Naive thymus-derived CD8-positive, alpha-beta T cell (primary cell): ENCODE data around the gene ZNF518A. TPM values are rescaled to one million over a fixed set of nuclear protein-coding genes. Genes with fewer than 3 reads are reported as not detected.

Experiments used
- ATAC-seq, 2 donors: fragments of 150-1000 bp; cut with Tn5 transposase in 1 of 2; sonication (Bioruptor Pico), chemical (Tn5 transposase) in 1 of 2; 1 replicate in 1 of 2; 2 replicates in 1 of 2; pipeline ENCODE4 v1.10.0; 2021; ENCODE audit warnings: mild to moderate bottlenecking in 2 of 2, moderate library complexity in 2 of 2
- POLR2A ChIA-PET: fragments of 350-600 bp; sonication (Branson Sonifier 250); formaldehyde crosslinking; loops from one replicate; lab custom pipeline; 2021; ENCODE audit warnings: antibody characterized with exemption; lab: Charles Lee
- DNase-seq, 10 donors: peaks; one replicate each; pipeline versions ENCODE4 v3.0.0 to v3.0.0-alpha.2; 2020 to 2022
- H3K27ac Mint-ChIP-seq, 10 donors: one replicate each; pipeline ENCODE4 v1.8.0; 2020 to 2022; ENCODE audit warnings: mild to moderate bottlenecking in 10 of 10, mixed read lengths in 10 of 10, moderate library complexity in 4 of 10, inconsistent platforms in 1 of 10
- H3K27me3 Mint-ChIP-seq, 5 donors: one replicate each; pipeline ENCODE4 v1.8.0; 2021 to 2022; ENCODE audit warnings: mixed read lengths in 5 of 5
- H3K36me3 Mint-ChIP-seq, 3 donors: one replicate each; pipeline ENCODE4 v1.8.0; 2020 to 2022; ENCODE audit warnings: mixed read lengths in 3 of 3, mild to moderate bottlenecking in 2 of 3, inconsistent platforms in 1 of 3
- H3K4me1 Mint-ChIP-seq, 4 donors: one replicate each; pipeline ENCODE4 v1.8.0; 2021 to 2022; ENCODE audit warnings: mixed read lengths in 4 of 4
- H3K4me3 Mint-ChIP-seq, 10 donors: one replicate each; pipeline ENCODE4 v1.8.0; 2020 to 2022; ENCODE audit warnings: mild to moderate bottlenecking in 10 of 10, mixed read lengths in 10 of 10, moderate library complexity in 6 of 10, inconsistent platforms in 1 of 10
- H3K9me3 Mint-ChIP-seq, 9 donors: one replicate each; pipeline ENCODE4 v1.8.0; 2020 to 2022; ENCODE audit warnings: mixed read lengths in 9 of 9, mild to moderate bottlenecking in 3 of 9, inconsistent platforms in 1 of 9, moderate library complexity in 1 of 9
- polyA plus RNA-seq, 3 donors: library from polyadenylated mRNA; unstranded; fragments of 300-500 nt; fragmentation: Illumina TruSeq; gene quantifications; one replicate each; pipeline ENCODE4 v1.2.3, GENCODE V29; 2021
- total RNA-seq, 8 experiments: library from RNA in 2 of 8; stranded (reverse) in 2 of 8; gene quantifications; one replicate each; pipeline ENCODE4 v1.2.3 and lab custom pipeline; 2021 to 2026

ZNF518A gene
- total and polyA plus RNA-seq, 5 experiments from 2014 or later = 7.6 to 26.0 (median 11.2) TPM

DNA sequence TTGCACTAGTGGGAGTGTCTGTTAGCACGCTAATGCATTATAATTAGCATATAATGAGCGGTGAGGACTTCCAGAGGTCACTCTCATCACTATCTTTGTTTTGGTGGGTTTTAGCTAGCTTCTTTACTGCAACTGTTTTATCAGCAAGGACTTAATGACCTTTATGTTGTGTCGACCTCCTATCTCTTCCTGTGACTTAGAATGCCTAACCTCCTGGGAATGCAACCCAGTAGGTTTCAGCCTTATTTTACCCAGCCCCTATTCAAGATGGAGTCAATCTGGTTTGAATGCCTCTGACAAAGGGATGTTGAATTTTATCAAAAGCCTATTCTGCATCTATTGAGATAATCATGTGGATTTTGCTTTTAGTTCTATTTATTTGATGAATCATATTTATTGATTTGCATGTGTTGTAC lies 22.5 kb upstream of the ZNF518A start:
- H3K27ac Mint-ChIP-seq = no peak overlapping the region
- no peak overlapping the region for H3K4me3 Mint-ChIP-seq
- H3K27me3 Mint-ChIP-seq = peaks cover 51 to 78% (median 59%) of the 10 kb centered on the region in 5 donors
- H3K4me1 Mint-ChIP-seq = no peaks in the 10 kb centered on the region
- H3K9me3 Mint-ChIP-seq = peaks cover 0 to 29% (median 14%) of the 10 kb centered on the region in 9 donors
- ATAC-seq = no peak
- POLR2A ChIA-PET = no interaction called here
- peaks cover 3 to 30% (median 21%) of the 10 kb centered on the region in 3 donors for H3K36me3 Mint-ChIP-seq
- DNase-seq = no peak

DNA sequence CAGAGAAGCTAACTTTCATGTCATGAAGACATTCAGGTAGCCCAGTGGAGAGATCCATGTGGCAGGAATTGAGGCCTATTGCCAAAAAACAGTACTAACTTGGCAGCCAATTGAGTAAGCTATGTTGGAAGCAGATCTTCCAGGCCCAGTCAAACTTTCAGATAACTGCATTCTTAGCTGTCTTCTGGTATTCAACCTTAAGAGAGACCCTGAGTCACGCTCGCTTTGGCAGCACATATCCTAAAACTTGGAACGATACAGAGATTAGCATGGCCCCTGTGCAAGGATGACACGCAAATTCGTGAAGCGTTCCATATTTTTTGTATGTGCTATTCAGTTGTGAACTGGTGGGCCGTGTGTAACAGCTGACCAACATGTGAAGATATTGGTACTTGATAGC lies 17.6 kb upstream of the ZNF518A start:
- Mint-ChIP-seq H3K4me3 (no peak overlapping the region), H3K27ac (no peak overlapping the region), H3K9me3 (peaks cover 0 to 29% (median 17%) of the 10 kb centered on the region in 9 donors), H3K27me3 (peaks cover 58 to 91% (median 68%) of the 10 kb centered on the region in 5 donors), H3K4me1 (no peaks in the 10 kb centered on the region), H3K36me3 (peaks cover 3 to 36% (median 27%) of the 10 kb centered on the region in 3 donors)
- DNase-seq (no peak), ATAC-seq (no peak)
- POLR2A ChIA-PET = no interaction called here

DNA sequence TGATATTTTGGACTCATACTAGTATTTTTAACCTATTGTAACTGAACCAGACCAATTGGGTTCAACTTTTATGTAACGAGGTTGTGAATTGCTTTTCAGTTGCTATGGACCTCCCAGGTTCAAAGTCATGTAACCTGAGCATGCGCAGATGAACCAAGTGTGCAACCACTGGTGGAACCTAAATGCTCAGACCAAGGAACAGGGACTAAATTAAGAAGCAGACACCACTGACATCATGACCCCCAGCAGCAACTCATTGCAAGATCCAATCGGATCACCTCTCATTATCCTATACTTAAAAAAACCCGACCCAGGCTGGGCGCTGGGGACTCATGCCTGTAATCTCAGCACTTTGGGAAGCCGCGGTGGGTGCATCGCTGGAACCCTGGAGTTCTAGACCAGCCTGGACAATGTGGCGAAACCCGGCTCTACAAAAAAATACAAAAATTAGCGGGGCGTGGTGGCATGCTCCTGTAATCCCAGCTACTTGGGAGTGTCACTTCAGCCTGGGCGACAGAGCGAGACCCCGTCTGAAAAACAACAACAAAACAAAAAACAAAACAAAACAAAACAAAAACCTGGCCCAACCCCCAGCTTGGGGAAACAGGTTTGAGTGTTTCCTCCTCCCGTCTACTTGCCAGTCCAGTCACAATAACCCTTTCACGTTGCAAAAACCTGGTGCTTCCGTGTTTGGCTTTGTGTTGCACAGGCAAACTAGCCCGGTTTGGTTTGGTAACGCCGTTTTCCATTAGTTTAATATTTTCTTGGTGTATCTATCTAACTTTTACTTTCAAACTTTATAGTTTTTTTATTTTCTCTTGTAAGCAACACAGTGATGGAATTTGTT lies 11.3 kb upstream of the ZNF518A start:
- H3K27ac Mint-ChIP-seq = no peak overlapping the region
- ATAC-seq = no peak
- no peak for DNase-seq
- POLR2A ChIA-PET = no interaction called here
- H3K27me3 Mint-ChIP-seq = peaks cover 46 to 89% (median 60%) of the 10 kb centered on the region in 5 donors
- peaks cover 0 to 6% (median 0%) of the 10 kb centered on the region in 9 donors for H3K9me3 Mint-ChIP-seq
- no peak overlapping the region for H3K4me3 Mint-ChIP-seq
- H3K36me3 Mint-ChIP-seq = peaks cover 0 to 9% (median 5%) of the 10 kb centered on the region in 3 donors
- no peaks in the 10 kb centered on the region for H3K4me1 Mint-ChIP-seq

DNA sequence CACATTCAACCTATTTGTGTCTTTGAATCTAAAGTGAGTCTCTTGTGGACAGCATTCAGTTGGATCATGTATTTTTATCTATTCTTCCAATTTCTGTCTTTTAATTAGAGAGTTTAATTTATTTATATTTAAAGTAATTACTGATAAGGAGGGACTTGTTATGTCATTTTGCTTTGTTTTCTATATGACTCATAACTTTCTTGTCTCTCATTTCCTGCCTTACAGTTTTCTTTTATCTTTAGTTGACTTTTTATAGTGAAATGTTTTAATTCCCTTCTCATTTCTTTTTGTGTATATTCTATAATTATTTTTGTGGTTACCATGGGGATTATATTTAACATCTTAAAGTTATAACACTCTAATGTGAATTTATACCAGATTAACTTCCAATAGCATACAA lies 7.3 kb upstream of the ZNF518A start:
- peaks cover 0 to 13% (median 10%) of the 10 kb centered on the region in 3 donors for H3K36me3 Mint-ChIP-seq
- DNase-seq (no peak), ATAC-seq (no peak)
- peaks cover 47 to 94% (median 71%) of the 10 kb centered on the region in 5 donors for H3K27me3 Mint-ChIP-seq
- H3K27ac Mint-ChIP-seq = no peak overlapping the region
- POLR2A ChIA-PET = no interaction called here
- peaks cover 0 to 8% (median 0%) of the 10 kb centered on the region in 9 donors for H3K9me3 Mint-ChIP-seq
- H3K4me3 Mint-ChIP-seq = no peak overlapping the region
- no peaks in the 10 kb centered on the region for H3K4me1 Mint-ChIP-seq

DNA sequence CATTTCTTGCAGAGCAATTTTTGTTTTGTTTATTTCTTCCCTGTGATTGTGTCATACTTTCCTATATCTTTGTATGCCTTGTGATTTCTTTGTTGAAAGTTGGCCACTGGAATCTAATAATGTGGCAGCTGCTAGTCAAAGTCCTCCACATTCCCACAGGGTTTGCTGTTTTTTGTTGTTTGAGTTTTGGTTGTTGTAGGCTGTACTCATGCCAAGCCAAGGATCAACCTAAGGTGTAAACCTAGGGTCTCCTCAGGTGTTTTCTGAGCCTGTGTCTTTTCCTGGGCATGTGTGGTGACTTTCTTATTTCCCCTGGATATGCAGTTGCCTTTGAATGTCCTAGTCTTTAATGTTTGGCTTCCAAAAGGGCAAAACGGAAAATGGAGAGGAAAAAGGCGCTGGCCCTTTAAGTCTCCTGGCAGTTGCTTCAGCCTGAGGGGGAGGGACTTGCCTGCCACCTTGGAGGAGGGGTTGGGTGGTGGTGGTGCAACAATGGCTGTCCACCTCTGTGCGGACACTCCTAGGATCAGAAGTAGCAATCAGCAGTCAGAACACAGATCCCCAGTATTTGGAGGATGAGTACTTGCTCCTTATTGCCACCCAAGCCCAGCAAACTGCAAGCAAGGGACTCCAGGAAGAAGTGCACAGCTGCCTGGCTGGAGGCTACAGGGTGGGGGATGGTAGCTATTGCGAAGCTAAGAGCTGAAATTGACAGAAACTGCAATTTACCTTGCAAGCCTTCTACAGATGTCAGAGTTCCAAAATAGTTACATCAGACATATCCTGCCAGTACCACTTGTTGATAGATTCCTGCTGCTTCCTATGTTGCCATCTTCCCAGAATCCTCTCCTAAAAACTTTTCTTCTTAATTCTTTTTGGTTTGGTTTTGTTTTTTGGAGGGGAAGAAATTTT lies 5.6 kb upstream of the ZNF518A start:
- H3K4me1 Mint-ChIP-seq = peaks cover 0 to 4% (median 2%) of the 10 kb centered on the region in 4 donors
- peaks cover 0 to 22% (median 17%) of the 10 kb centered on the region in 3 donors for H3K36me3 Mint-ChIP-seq
- H3K9me3 Mint-ChIP-seq = peaks cover 0 to 23% (median 6%) of the 10 kb centered on the region in 9 donors
- POLR2A ChIA-PET = interaction anchor here (0.7 kb wide), 1 partner anchor 36 kb away, joined by 3 read pairs; no protein-coding TSS in a partner anchor
- H3K27me3 Mint-ChIP-seq = peaks cover 46 to 92% (median 72%) of the 10 kb centered on the region in 5 donors
- ATAC-seq (no peak), DNase-seq (no peak)
- H3K27ac Mint-ChIP-seq = peak overlapping the region in 1 of 10 donors; percentile 43
- no peak overlapping the region for H3K4me3 Mint-ChIP-seq

DNA sequence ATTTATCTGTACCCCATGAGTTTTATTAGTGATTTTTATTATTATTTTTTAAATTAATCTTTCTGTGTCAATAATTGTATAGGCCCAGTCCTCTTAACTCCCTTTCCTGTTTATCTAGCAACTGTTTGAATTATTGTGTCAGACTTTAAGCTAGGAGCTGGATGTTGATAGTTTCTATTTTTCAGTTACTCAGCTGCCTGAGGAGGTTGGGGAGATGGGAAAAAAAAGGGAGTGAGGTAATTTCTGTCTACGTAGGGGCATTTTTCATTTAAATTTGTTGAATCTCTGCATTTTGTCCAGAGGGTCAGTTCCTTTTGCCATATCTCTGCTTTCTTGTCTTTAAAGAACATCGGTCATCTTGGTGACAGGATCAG lies 5.0 kb upstream of the ZNF518A start:
- Mint-ChIP-seq H3K9me3 (peaks cover 0 to 30% (median 7%) of the 10 kb centered on the region in 9 donors), H3K27me3 (peaks cover 41 to 85% (median 70%) of the 10 kb centered on the region in 5 donors), H3K4me3 (no peak overlapping the region), H3K36me3 (peaks cover 0 to 22% (median 17%) of the 10 kb centered on the region in 3 donors), H3K4me1 (peaks cover 0 to 8% (median 3%) of the 10 kb centered on the region in 4 donors), H3K27ac (no peak overlapping the region)
- ATAC-seq (no peak), DNase-seq (no peak)
- POLR2A ChIA-PET = no interaction called here

DNA sequence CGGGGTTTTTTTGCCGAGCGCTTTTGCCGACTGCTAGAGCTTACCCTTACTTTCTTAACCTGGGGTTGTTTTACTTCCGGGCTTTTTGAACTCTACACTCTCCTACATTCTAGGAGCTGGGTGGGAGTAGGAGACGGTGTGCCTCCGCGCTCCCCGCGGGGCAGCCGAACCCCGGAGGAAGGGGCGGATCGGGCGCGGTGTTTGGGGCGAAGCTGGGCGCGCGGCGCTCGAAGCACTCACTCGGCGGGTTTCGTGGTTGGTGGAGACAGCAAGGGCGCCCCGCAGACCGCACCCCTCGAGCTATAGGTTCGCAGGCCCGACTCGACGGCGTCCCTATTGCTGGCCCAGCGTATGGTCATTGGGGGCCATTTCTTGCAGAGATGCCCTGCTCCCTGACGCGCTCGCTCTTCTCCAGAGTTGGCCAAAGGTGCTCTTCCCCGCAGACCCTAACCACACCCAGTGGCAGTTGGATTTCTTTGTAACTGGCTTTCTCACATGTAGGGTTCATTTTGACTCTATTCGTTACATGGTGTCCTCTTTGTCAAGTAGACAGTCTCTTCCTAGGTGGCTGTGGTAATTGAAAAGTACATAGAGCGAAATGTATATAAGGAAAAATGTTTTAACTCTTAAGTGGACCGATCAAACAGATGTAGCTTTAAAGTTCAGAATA lies 364 bp downstream of the ZNF518A start:
- peak; percentile 74 to 78 for ATAC-seq
- peak overlapping the region; percentile 94 to 100 (median 99) for H3K27ac Mint-ChIP-seq
- H3K27me3 Mint-ChIP-seq = peaks cover 10 to 34% (median 32%) of the 10 kb centered on the region in 5 donors
- peak in 4 of 10 donors; percentile 60 to 73 (median 65) for DNase-seq
- peaks cover 0 to 28% (median 7%) of the 10 kb centered on the region in 9 donors for H3K9me3 Mint-ChIP-seq
- peaks cover 5 to 27% (median 23%) of the 10 kb centered on the region in 4 donors for H3K4me1 Mint-ChIP-seq
- peak overlapping the region; percentile 85 to 98 (median 94) for H3K4me3 Mint-ChIP-seq
- peaks cover 17 to 42% (median 32%) of the 10 kb centered on the region in 3 donors for H3K36me3 Mint-ChIP-seq
- POLR2A ChIA-PET = interaction anchor here (1.1 to 2.4 kb wide), 16 partner anchors 15 to 474 kb away, joined by 3 to 211 read pairs (median 6); partner anchors contain the start of genes ALDH18A1, CC2D2B, CCNJ and TCTN3

DNA sequence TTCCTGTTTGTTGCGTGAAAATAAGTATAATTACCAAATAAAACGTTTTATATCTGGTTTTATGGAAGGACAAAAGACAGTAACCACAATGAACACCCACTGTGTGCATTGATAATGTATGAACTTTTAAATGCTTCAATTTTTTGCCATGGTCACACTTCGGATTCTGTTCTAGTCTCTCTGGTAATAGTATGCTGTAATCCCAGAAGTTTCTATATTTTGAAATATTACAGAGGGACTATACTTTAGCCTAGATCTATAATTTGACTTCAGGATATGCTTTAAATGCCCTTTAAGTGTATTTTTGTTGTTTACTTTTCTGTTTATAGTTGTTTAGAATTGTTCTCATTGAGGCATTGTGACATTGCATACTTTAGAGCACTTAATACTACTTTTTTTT lies 1.5 kb downstream of the ZNF518A start:
- Mint-ChIP-seq H3K9me3 (peaks cover 0 to 28% (median 7%) of the 10 kb centered on the region in 9 donors), H3K27ac (peak overlapping the region in 3 of 10 donors; percentile 51 to 94 (median 94)), H3K4me1 (peaks cover 5 to 29% (median 25%) of the 10 kb centered on the region in 4 donors), H3K36me3 (peaks cover 12 to 46% (median 39%) of the 10 kb centered on the region in 3 donors), H3K4me3 (peak overlapping the region in 8 of 10 donors; percentile 85 to 98 (median 92)), H3K27me3 (peaks cover 3 to 25% (median 20%) of the 10 kb centered on the region in 5 donors)
- no peak for ATAC-seq
- DNase-seq = no peak
- POLR2A ChIA-PET = no interaction called here

DNA sequence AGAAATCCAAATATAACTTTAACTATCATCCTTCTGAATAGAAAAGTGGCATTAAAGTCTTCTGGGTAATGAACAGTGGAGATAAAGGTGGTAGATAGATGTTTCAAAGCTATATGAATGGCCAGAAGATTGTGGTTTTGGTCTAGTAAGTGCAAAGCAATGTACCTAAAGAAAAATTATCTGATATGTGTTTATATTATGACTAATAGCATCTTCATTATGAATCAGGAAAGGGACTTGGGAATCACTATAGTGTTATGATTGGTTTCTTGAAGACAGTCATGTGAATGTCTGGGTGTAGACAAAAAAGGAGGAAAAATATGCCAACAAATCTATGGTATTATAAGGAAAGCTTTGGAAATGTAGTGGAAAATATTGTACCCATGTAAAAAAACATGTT lies 3.0 kb downstream of the ZNF518A start:
- H3K27me3 Mint-ChIP-seq = peaks cover 2 to 13% (median 6%) of the 10 kb centered on the region in 5 donors
- no peak for ATAC-seq
- DNase-seq = no peak
- POLR2A ChIA-PET = interaction anchor here (1.2 kb wide), 1 partner anchor 44 kb away, joined by 7 read pairs; no protein-coding TSS in a partner anchor
- H3K36me3 Mint-ChIP-seq = peaks cover 20 to 55% (median 54%) of the 10 kb centered on the region in 3 donors
- H3K4me1 Mint-ChIP-seq = peaks cover 11 to 39% (median 28%) of the 10 kb centered on the region in 4 donors
- no peak overlapping the region for H3K27ac Mint-ChIP-seq
- H3K4me3 Mint-ChIP-seq = no peak overlapping the region
- H3K9me3 Mint-ChIP-seq = peaks cover 0 to 18% (median 7%) of the 10 kb centered on the region in 9 donors

DNA sequence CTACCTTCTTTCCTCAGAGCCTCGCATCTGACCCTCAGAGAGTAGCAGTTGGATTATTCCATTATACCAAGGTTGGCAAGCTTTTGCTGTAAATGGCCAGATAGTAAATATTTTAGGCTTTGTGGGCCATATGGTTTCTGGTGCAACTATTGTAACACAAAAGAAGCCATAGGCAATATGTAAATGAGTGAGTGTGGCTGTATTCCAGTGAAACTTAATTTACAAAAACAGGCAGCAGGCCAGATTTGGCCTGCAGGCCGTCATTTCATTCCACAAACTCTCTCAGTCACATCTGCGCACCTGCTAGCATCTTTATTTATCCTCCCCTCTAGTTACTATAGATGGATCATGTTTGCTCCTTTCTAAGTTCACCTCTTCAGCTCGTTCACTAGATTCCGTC lies 6.7 kb downstream of the ZNF518A start:
- POLR2A ChIA-PET = no interaction called here
- ATAC-seq = no peak
- H3K4me1 Mint-ChIP-seq = peaks cover 6 to 32% (median 15%) of the 10 kb centered on the region in 4 donors
- no peaks in the 10 kb centered on the region for H3K27me3 Mint-ChIP-seq
- no peaks in the 10 kb centered on the region for H3K9me3 Mint-ChIP-seq
- H3K36me3 Mint-ChIP-seq = peaks cover 17 to 84% (median 62%) of the 10 kb centered on the region in 3 donors
- H3K27ac Mint-ChIP-seq = peak overlapping the region in 2 of 10 donors; percentile 1 to 4
- no peak for DNase-seq
- no peak overlapping the region for H3K4me3 Mint-ChIP-seq

DNA sequence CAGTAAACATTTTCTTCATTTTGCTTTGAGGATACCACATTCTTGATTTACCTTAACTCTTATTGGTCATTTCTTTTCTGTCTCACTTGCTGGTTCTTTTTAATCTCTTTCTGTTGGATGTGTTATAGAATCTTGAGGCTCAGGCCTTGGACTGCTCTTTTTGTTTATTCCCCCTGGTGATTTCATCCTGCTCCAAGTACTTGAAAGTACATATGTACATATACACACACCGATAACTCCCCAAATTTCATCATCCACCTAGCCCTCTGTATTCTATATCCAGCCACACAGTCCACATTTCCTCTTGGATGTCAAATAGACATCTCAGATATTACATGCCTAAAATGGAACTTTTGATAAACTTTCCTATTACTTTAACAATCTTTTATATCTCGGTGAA lies 7.5 kb downstream of the ZNF518A start:
- DNase-seq (no peak), ATAC-seq (no peak)
- Mint-ChIP-seq H3K4me1 (peaks cover under 1 to 29% (median 15%) of the 10 kb centered on the region in 4 donors), H3K27ac (peak overlapping the region in 1 of 10 donors; percentile 1), H3K4me3 (no peak overlapping the region), H3K9me3 (no peaks in the 10 kb centered on the region), H3K36me3 (peaks cover 17 to 90% (median 66%) of the 10 kb centered on the region in 3 donors), H3K27me3 (no peaks in the 10 kb centered on the region)
- POLR2A ChIA-PET = no interaction called here
